Esophagus muscularis mucosa (tissue), 4 donors: ENCODE data around the gene SLC26A4. TPM values are rescaled to one million over a fixed set of nuclear protein-coding genes. Genes with fewer than 3 reads are reported as not detected.

Experiments
- DNase-seq: peaks from one replicate; pipeline ENCODE4 v3.0.0-alpha.2; 2017; ENCODE audit errors: extremely low spot score
- H3K27ac ChIP-seq, 4 donors: fragments of 200-600 bp; sonication (generic); replicated peaks in 1 of 4; 1 replicate in 3 of 4; 2 replicates in 1 of 4; pipeline ENCODE4 v1.5.1; 2016 to 2019; ENCODE audit warnings: mild to moderate bottlenecking in 1 of 4
- H3K27me3 ChIP-seq, 4 donors: fragments of 200-600 bp; sonication (generic); one replicate each; pipeline versions ENCODE4 v1.5.1 to v1.6.0; 2016 to 2019
- H3K36me3 ChIP-seq, 4 donors: fragments of 200-600 bp; sonication (generic); one replicate each; pipeline ENCODE4 v1.5.1; 2016 to 2019
- H3K4me1 ChIP-seq, 4 donors: fragments of 200-600 bp; sonication (generic); one replicate each; pipeline ENCODE4 v1.5.1; 2016 to 2019
- H3K4me3 ChIP-seq, 4 donors: fragments of 200-600 bp; sonication (generic); 1 replicate in 2 of 4; 2 replicates in 2 of 4; pipeline ENCODE4 v1.5.1; 2016 to 2019; ENCODE audit warnings: mild to moderate bottlenecking in 4 of 4, moderate library complexity in 1 of 4
- H3K9me3 ChIP-seq, 4 donors: fragments of 200-600 bp; sonication (generic); 1 replicate in 3 of 4; 2 replicates in 1 of 4; pipeline ENCODE4 v1.5.1; 2016 to 2019
- EP300 ChIP-seq: sonication (generic); formaldehyde crosslinking; IDR thresholded peaks from one replicate; pipeline ENCODE4 v1.6.1; 2017; ENCODE audit warnings: antibody characterized with exemption
- POLR2A ChIP-seq: fragments of 450-650 bp; IDR thresholded peaks from one replicate; pipeline ENCODE4 v1.6.1; 2017; ENCODE audit warnings: antibody characterized with exemption, moderate library complexity, mild to moderate bottlenecking, low read depth
- POLR2AphosphoS5 ChIP-seq, 2 donors: sonication (generic); formaldehyde crosslinking; IDR thresholded peaks; one replicate each; pipeline ENCODE4 v1.6.1; 2017; ENCODE audit warnings: antibody characterized with exemption in 2 of 2
- WGBS: methylation state at CpG from one replicate; pipeline ENCODE4 v1.1.5; 2018; 5-methylcytosine and 5-hydroxymethylcytosine counted together
- intact Hi-C: fragments of 100-400 bp; cut with DNase I; formaldehyde crosslinking; loops from one replicate; pipeline ENCODE4 v1.15.1; 2023
- total RNA-seq, 4 donors: library from RNA; depleted of rRNA; stranded (reverse); fragments of >200 nt; gene quantifications; one replicate each; pipeline versions ENCODE4 v1.1.0 to v1.2.1, GENCODE V29; 2016
- TF ChIP-seq, protein P1 (sequence below), 3 experiments: fragments of 200-600 bp in 2 of 3; fragments of 450-650 bp in 1 of 3; sonication (generic) in 2 of 3; IDR thresholded peaks; one replicate each; pipeline ENCODE4 v1.5.1; 2017 to 2019; ENCODE audit warnings: antibody characterized with exemption in 3 of 3, mild to moderate bottlenecking in 2 of 3, moderate library complexity in 1 of 3

Gene SLC26A4
- total RNA-seq, 4 donors from 2014 or later, result 0.17 to 1.2 (median 0.46) TPM

DNA sequence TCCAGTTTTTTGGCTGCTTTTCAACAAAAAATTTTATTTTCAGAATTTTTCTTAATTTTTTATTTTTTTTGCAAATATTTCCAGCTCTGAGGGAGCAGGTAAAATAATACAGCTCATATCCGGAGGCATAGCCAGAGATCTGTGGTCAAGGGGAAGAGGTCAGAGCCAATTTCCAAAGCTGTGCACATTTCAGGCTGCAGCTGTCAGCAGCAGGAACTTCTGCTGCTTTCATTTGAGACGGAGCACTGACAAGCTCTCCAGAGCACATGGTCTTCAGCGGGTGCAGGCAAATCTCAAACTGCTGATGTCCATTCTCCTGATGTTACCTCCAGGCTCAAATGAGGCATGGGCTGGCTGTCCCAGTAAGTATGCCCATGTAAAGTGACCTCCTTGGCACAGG lies 31.1 kb downstream of the SLC26A4 start:
- Histone ChIP-seq H3K36me3 (no peaks in the 10 kb centered on the region), H3K4me3 (no peak overlapping the region), H3K4me1 (peaks cover 5 to 23% (median 15%) of the 10 kb centered on the region in 4 donors), H3K27me3 (no peaks in the 10 kb centered on the region), H3K9me3 (no peaks in the 10 kb centered on the region), H3K27ac (no peak overlapping the region)
- WGBS, result 60% methylated on average over 3 of the region's 3 CpGs
- intact Hi-C loops, result no loop called here
- DNase-seq, result peak; percentile 47
- no peak for TF ChIP-seq POLR2A
- TF ChIP-seq EP300, result no peak
- TF ChIP-seq, protein P1, sequence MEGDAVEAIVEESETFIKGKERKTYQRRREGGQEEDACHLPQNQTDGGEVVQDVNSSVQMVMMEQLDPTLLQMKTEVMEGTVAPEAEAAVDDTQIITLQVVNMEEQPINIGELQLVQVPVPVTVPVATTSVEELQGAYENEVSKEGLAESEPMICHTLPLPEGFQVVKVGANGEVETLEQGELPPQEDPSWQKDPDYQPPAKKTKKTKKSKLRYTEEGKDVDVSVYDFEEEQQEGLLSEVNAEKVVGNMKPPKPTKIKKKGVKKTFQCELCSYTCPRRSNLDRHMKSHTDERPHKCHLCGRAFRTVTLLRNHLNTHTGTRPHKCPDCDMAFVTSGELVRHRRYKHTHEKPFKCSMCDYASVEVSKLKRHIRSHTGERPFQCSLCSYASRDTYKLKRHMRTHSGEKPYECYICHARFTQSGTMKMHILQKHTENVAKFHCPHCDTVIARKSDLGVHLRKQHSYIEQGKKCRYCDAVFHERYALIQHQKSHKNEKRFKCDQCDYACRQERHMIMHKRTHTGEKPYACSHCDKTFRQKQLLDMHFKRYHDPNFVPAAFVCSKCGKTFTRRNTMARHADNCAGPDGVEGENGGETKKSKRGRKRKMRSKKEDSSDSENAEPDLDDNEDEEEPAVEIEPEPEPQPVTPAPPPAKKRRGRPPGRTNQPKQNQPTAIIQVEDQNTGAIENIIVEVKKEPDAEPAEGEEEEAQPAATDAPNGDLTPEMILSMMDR (IDR thresholded peaks at IDR 0.05), result no peak
- no peak for TF ChIP-seq POLR2AphosphoS5 (IDR thresholded peaks at IDR 0.05)

DNA sequence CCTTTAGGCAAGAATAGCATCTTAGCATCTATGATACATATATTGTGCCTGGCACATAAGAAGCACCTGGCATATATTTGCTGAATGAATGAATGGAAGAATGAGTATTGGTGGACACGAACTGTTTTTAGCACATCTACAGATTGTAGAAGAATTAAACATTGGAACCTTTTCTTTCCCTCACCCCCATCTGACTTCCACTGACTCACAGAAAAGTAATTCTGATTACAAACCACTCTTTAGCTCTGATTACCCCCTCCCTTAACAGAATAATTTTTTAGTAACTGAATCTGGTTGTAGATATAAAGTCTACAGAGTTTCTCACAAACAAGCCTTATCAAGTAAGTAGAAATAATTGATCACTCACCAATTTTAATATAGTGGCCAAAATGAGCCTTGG lies 31.9 kb downstream of the SLC26A4 start:
- intact Hi-C loops, result no loop called here
- H3K4me1 ChIP-seq, result peaks cover 5 to 24% (median 15%) of the 10 kb centered on the region in 4 donors
- no peak for TF ChIP-seq EP300
- TF ChIP-seq, protein P1 (IDR thresholded peaks at IDR 0.05), result no peak
- no peak for TF ChIP-seq POLR2A
- TF ChIP-seq POLR2AphosphoS5 (IDR thresholded peaks at IDR 0.05), result no peak
- 86% methylated on average over 1 of the region's 1 CpG for WGBS
- no peak for DNase-seq
- no peaks in the 10 kb centered on the region for H3K27me3 ChIP-seq
- H3K4me3 ChIP-seq, result no peak overlapping the region
- no peaks in the 10 kb centered on the region for H3K9me3 ChIP-seq
- H3K27ac ChIP-seq, result no peak overlapping the region
- H3K36me3 ChIP-seq, result no peaks in the 10 kb centered on the region

DNA sequence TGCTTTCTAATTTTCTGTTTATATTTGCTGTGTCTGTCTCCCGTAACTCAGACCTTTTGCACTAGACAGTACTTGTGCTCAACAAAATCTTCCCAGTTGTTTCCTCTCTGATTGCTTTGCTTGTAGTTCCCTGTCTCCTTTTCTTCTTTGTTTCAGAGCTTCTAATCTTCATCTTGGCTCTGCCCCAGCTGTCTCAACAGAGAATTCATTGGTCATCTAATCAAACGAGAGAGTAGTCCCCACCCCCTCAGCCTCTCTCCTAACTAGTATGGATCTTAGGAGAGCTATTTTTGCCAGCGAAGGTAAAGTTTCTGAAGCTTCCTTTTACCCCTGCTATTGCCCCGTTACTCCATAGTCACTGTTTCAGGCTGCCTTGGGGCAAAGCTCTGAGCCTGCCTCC lies 32.8 kb downstream of the SLC26A4 start:
- H3K27me3 ChIP-seq, result no peaks in the 10 kb centered on the region
- no peak for TF ChIP-seq POLR2AphosphoS5 (IDR thresholded peaks at IDR 0.05)
- no peak for TF ChIP-seq EP300
- TF ChIP-seq, protein P1 (IDR thresholded peaks at IDR 0.05), result no peak
- TF ChIP-seq POLR2A, result no peak

DNA sequence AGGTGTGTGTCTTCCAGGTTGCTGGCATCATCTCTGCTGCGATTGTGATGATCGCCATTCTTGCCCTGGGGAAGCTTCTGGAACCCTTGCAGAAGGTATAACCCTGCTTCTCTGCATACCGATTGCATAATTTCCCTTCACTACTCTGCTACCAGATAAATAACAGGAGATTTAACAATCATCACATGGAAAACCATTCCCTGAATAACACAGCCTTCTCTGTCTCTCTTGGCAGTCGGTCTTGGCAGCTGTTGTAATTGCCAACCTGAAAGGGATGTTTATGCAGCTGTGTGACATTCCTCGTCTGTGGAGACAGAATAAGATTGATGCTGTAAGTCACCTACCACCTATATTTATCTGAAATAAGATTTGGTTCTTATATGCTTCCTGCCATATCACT lies 33.8 kb downstream of the SLC26A4 start:
- no peak overlapping the region for H3K4me3 ChIP-seq
- peaks cover 5 to 25% (median 15%) of the 10 kb centered on the region in 4 donors for H3K4me1 ChIP-seq
- DNase-seq, result no peak
- H3K36me3 ChIP-seq, result no peaks in the 10 kb centered on the region
- TF ChIP-seq POLR2A (no peak), POLR2AphosphoS5 (IDR thresholded peaks at IDR 0.05) (no peak), EP300 (no peak)
- TF ChIP-seq, protein P1 (IDR thresholded peaks at IDR 0.05), result no peak
- H3K9me3 ChIP-seq, result no peaks in the 10 kb centered on the region
- 46% methylated on average over 5 of the region's 5 CpGs for WGBS
- no peaks in the 10 kb centered on the region for H3K27me3 ChIP-seq
- intact Hi-C loops, result no loop called here
- H3K27ac ChIP-seq, result no peak overlapping the region

More for the DNA sequence above, 32.8 kb downstream of the SLC26A4 start:
- no peak for DNase-seq
- no peak overlapping the region for H3K4me3 ChIP-seq
- intact Hi-C loops, result no loop called here
- no peak overlapping the region for H3K27ac ChIP-seq
- 47% methylated on average over 4 of the region's 4 CpGs for WGBS
- no peaks in the 10 kb centered on the region for H3K9me3 ChIP-seq
- peaks cover 5 to 25% (median 15%) of the 10 kb centered on the region in 4 donors for H3K4me1 ChIP-seq
- H3K36me3 ChIP-seq, result no peaks in the 10 kb centered on the region

DNA sequence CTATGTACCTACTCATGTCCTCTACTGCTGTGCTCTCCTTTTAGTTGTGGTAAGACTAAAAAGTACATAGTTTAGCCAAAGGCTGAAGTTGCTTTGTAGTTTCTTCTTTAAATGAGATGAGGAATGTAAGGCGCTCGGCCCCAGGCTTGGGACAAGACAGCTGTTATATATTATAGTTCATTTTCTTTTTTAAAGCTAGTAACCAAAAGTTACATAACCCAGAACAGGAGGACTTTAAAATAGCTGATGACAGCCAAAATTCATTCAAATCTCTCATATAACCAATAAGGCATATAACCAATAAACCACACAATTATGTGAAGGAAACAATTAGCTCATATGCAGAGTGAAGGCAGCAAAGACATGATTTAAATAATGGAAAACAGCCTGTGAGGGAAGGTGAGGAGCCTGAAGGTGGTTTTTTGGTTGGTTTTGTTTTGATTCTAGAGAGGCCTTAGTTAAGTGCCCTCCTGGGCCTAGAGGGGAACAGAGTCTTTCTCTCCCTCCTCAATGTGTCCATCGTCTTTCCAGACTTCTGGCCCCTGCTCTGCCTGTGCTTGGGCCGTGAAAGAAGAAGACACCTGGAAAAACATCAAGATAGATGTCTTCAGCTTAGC lies 35.8 kb downstream of the SLC26A4 start:
- no peak overlapping the region for H3K4me3 ChIP-seq
- TF ChIP-seq POLR2A, result no peak
- TF ChIP-seq EP300, result no peak
- no peak for TF ChIP-seq POLR2AphosphoS5 (IDR thresholded peaks at IDR 0.05)
- TF ChIP-seq, protein P1 (IDR thresholded peaks at IDR 0.05), result no peak
- no peaks in the 10 kb centered on the region for H3K9me3 ChIP-seq
- H3K36me3 ChIP-seq, result no peaks in the 10 kb centered on the region
- DNase-seq, result peak; percentile 60
- no peak overlapping the region for H3K27ac ChIP-seq
- H3K4me1 ChIP-seq, result peaks cover 5 to 25% (median 15%) of the 10 kb centered on the region in 4 donors
- no peaks in the 10 kb centered on the region for H3K27me3 ChIP-seq
- intact Hi-C loops, result no loop called here
- WGBS, result 85% methylated on average over 4 of the region's 4 CpGs
